Measurements from ENCODE around the gene EML6. TPM values are rescaled to one million over a fixed set of nuclear protein-coding genes. Genes with fewer than 3 reads are reported as not detected.

Gene EML6
- total and polyA plus RNA-seq, 2 of the 8 experiments (the other 6 are each of a cell fraction or from before 2014, with no cell fraction given), result 1.2 to 1.6 TPM

DNA sequence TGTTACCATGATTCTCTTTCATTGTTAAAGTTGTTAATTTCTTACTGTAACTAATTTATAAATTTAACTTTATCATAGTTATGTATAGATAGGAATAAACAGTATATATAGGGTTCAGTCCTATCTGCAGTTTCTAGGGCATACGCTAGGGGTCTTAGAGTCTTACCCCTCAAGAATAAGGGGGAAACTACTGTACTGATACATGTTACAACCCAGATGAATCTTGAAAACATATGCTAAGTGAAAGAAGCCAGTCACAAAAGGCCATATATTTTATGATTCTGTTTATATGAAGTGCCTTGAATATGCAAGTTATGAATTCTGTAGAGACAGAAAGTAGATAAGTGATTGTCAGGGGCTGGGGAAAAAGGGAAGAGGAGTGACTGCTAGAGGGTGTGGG lies 274.4 kb downstream of the EML6 start:
- Histone ChIP-seq H3K56ac (replicated peaks; ENCODE audit: insufficient read length, low read depth, low read length) (no peak overlapping the region), H2BK15ac (ENCODE audit: low read length) (no peak overlapping the region), H4K5ac (ENCODE audit: insufficient read length, low read depth, low read length) (no peak overlapping the region), H2AK5ac (ENCODE audit: low read depth, low read length) (no peak overlapping the region), H3K9me3 (ENCODE audit: insufficient read depth in 2 of 2, low read depth in 1 of 2, low read length in 1 of 2) (no peaks in the 10 kb centered on the region), H3K23me2 (ENCODE audit: low read depth, low read length) (no peaks in the 10 kb centered on the region; the same call in 1 of the 2 replicates), H3K4me3 (ENCODE audit: extremely low read depth in 1 of 4, insufficient read depth in 2 of 4, low read depth in 3 of 4, low read length in 4 of 4) (no peak overlapping the region), H2BK20ac (ENCODE audit: low read length) (no peak overlapping the region), H3K4me1 (replicated peaks in 1 of 4; ENCODE audit: control insufficient read depth in 3 of 4, insufficient read depth in 4 of 4, low read length in 3 of 4) (no peaks in the 10 kb centered on the region; a peak in 2 of 7 replicates), H3K27ac (ENCODE audit: low read depth, low read length) (no peak overlapping the region), H3K18ac (ENCODE audit: extremely low read depth, low read length) (no peak overlapping the region), H4K20me1 (replicated peaks in 1 of 2; ENCODE audit: control insufficient read depth in 1 of 2, insufficient read depth in 2 of 2, low read length in 2 of 2) (peaks cover 10 to 15% of the 10 kb centered on the region in 2 experiments), H3K14ac (ENCODE audit: insufficient read length) (no peak overlapping the region), H3K4me2 (ENCODE audit: insufficient read depth in 1 of 2, low read depth in 2 of 2, low read length in 2 of 2) (no peak overlapping the region), H2BK12ac (ENCODE audit: low read depth, low read length) (no peak overlapping the region), H3K36me3 (ENCODE audit: control insufficient read depth in 2 of 4, insufficient read depth in 4 of 4, low read length in 3 of 4) (no peaks in the 10 kb centered on the region), H3K27me3 (replicated peaks in 1 of 4; ENCODE audit: control insufficient read depth in 3 of 4, extremely low read depth in 1 of 4, insufficient read depth in 3 of 4, low read length in 3 of 4) (no peaks in the 10 kb centered on the region), H3K79me2 (ENCODE audit: control insufficient read depth in 1 of 2, insufficient read depth in 2 of 2, low read length in 2 of 2) (peaks cover 18 to 99% of the 10 kb centered on the region in 2 experiments), H4K8ac (ENCODE audit: extremely low read depth, insufficient read depth, low read length) (no peak overlapping the region), H2BK120ac (replicated peaks; ENCODE audit: low read depth, low read length) (no peak overlapping the region), H3K9ac (replicated peaks in 1 of 4; ENCODE audit: extremely low read depth in 1 of 4, low read depth in 3 of 4, low read length in 3 of 4) (no peak overlapping the region), H3K23ac (ENCODE audit: insufficient read length) (no peak overlapping the region), H3K79me1 (ENCODE audit: low read depth, low read length) (peaks cover 3% of the 10 kb centered on the region; the same call in 1 of the 2 replicates), H2AFZ (ENCODE audit: low read length) (no peak overlapping the region), H4K91ac (replicated peaks; ENCODE audit: insufficient read length, low read length) (no peak overlapping the region), H3K4ac (replicated peaks; ENCODE audit: insufficient read length, low read depth, low read length) (no peak overlapping the region), H2BK5ac (ENCODE audit: low read depth, low read length) (no peak overlapping the region)
- POLR2A ChIA-PET (ENCODE audit: partially characterized antibody), result no interaction called here
- CTCF ChIA-PET (ENCODE audit: partially characterized antibody), result no interaction called here
- TF ChIP-seq ZNF274 (IDR thresholded peaks at IDR 0.05; ENCODE audit: borderline replicate concordance, extremely low read depth, low read length), result no peak
- TF ChIP-seq SRF (IDR thresholded peaks at IDR 0.05; ENCODE audit: low read depth, low read length), result no peak
- TF ChIP-seq RAD21 (IDR thresholded peaks at IDR 0.05 in 1 of 2, conservative IDR thresholded peaks at IDR 0.05 in 1 of 2; ENCODE audit: low read depth in 2 of 2, low read length in 2 of 2), result peak in 1 of 2 experiments; percentile 20; a peak in 1 of 4 replicates
- TF ChIP-seq GABPA (IDR thresholded peaks at IDR 0.05; ENCODE audit: borderline replicate concordance, insufficient read depth, low read length), result no peak
- TF ChIP-seq, protein P1, sequence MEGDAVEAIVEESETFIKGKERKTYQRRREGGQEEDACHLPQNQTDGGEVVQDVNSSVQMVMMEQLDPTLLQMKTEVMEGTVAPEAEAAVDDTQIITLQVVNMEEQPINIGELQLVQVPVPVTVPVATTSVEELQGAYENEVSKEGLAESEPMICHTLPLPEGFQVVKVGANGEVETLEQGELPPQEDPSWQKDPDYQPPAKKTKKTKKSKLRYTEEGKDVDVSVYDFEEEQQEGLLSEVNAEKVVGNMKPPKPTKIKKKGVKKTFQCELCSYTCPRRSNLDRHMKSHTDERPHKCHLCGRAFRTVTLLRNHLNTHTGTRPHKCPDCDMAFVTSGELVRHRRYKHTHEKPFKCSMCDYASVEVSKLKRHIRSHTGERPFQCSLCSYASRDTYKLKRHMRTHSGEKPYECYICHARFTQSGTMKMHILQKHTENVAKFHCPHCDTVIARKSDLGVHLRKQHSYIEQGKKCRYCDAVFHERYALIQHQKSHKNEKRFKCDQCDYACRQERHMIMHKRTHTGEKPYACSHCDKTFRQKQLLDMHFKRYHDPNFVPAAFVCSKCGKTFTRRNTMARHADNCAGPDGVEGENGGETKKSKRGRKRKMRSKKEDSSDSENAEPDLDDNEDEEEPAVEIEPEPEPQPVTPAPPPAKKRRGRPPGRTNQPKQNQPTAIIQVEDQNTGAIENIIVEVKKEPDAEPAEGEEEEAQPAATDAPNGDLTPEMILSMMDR (IDR thresholded peaks at IDR 0.05; ENCODE audit: control extremely low read depth in 1 of 3, insufficient read depth in 1 of 3, low read depth in 1 of 3, low read length in 3 of 3), result peak in 1 of 3 experiments; percentile 34; a peak in 1 of 4 replicates
- TF ChIP-seq PHF8 (conservative IDR thresholded peaks at IDR 0.05; ENCODE audit: low read depth, low read length), result no peak
- WGBS, 2 experiments (ENCODE audit: extremely low coverage in 1 of 2, insufficient coverage in 1 of 2, insufficient read length in 1 of 2, insufficient replicate concordance in 2 of 2, low coverage in 1 of 2, low lambda C conversion rate in 2 of 2, missing lambda C conversion rate in 1 of 2), result 39% methylated on average over 1 of the region's 1 CpG; no CpG with 5 or more reads in 1 of the 2 experiments
- FAIRE-seq (no peak), DNase-seq (ENCODE audit: low read depth in 1 of 2, low spot score in 2 of 2) (no peak)
